Lung (tissue), 12 donors: Measurements from ENCODE around the gene ZNF3. TPM values are rescaled to one million over a fixed set of nuclear protein-coding genes. Genes with fewer than 3 reads are reported as not detected.
A peak's percentile ranks its signal among the peaks of the same experiment; 100 is the strongest.

Source experiments
- ATAC-seq: fragments of 200-7000 bp; cut with Tn5 transposase; one replicate; pipeline ENCODE4 v1.9.1; 2020; ENCODE audit warnings: moderate number of reproducible peaks; ENCODE audit not compliant: insufficient read depth, low FRiP score
- DNase-seq, 3 donors: peaks; one replicate each; pipeline ENCODE4 v3.0.0-alpha.2; 2013 to 2017
- H3K27ac ChIP-seq, 2 donors: one replicate each; pipeline ENCODE4 v1.5.1; 2013; ENCODE audit warnings: mild to moderate bottlenecking in 2 of 2, moderate library complexity in 2 of 2, control low read depth in 1 of 2, inconsistent platforms in 1 of 2, low read depth in 1 of 2, low read length in 1 of 2
- H3K27me3 ChIP-seq, 3 donors: one replicate each; pipeline ENCODE4 v1.5.1; 2013; ENCODE audit warnings: low read length in 2 of 3; ENCODE audit not compliant: control insufficient read depth in 3 of 3, insufficient read depth in 3 of 3
- H3K36me3 ChIP-seq, 4 donors: one replicate each; pipeline ENCODE4 v1.5.1; 2013; ENCODE audit warnings: low read length in 4 of 4, mild to moderate bottlenecking in 1 of 4, moderate library complexity in 1 of 4; ENCODE audit not compliant: control insufficient read depth in 4 of 4, insufficient read depth in 4 of 4
- H3K4me1 ChIP-seq, 5 donors: one replicate each; pipeline ENCODE4 v1.5.1; 2013; ENCODE audit warnings: low read length in 5 of 5, mild to moderate bottlenecking in 2 of 5, moderate library complexity in 1 of 5; ENCODE audit not compliant: control insufficient read depth in 5 of 5, insufficient read depth in 5 of 5
- H3K4me3 ChIP-seq: one replicate; pipeline ENCODE4 v1.5.1; 2013; ENCODE audit warnings: mild to moderate bottlenecking, control low read depth, moderate library complexity
- H3K9ac ChIP-seq, 2 donors: one replicate each; pipeline ENCODE4 v1.5.1; 2013; ENCODE audit warnings: low read length in 2 of 2, control low read depth in 1 of 2; ENCODE audit not compliant: insufficient read depth in 1 of 2
- H3K9me3 ChIP-seq, 4 donors: one replicate each; pipeline ENCODE4 v1.5.1; 2013; ENCODE audit warnings: low read length in 3 of 4, mild to moderate bottlenecking in 1 of 4, moderate library complexity in 1 of 4; ENCODE audit not compliant: control insufficient read depth in 4 of 4, insufficient read depth in 3 of 4
- WGBS, 2 donors: extraction: QIAGEN DNeasy Blood & Tissue Kit; methylation state at CpG; one replicate each; pipeline ENCODE4 v1.1.7; 2013; 5-methylcytosine and 5-hydroxymethylcytosine counted together
- polyA plus RNA-seq, 2 donors: library from polyadenylated mRNA; stranded (reverse); fragments of 200-250 nt; gene quantifications; one replicate each; pipeline ENCODE4 v1.2.1, GENCODE V29; 2013
- total RNA-seq, 2 donors: library from RNA; depleted of rRNA in 1 of 2; stranded (reverse); fragments of >200 nt in 1 of 2; gene quantifications; one replicate each; pipeline ENCODE4 v1.2.1, GENCODE V29; 2014 to 2021
- TF ChIP-seq, protein P1 (sequence below): IDR thresholded peaks from 2 replicates; pipeline ENCODE4 v1.5.1; 2012; ENCODE audit warnings: mild to moderate bottlenecking; ENCODE audit errors: control extremely low read depth, extremely low read depth
- donor health status: control.
- donor health status: control.
- donor health status: Bipolar disorder and iron deficiency.
- donor health status: healthy.
- donor health status: DM: yes; HTN: yes; CAD: no.

Gene ZNF3
- total and polyA plus RNA-seq, 4 donors: 12.8 to 30.5 (median 23.4) TPM

DNA sequence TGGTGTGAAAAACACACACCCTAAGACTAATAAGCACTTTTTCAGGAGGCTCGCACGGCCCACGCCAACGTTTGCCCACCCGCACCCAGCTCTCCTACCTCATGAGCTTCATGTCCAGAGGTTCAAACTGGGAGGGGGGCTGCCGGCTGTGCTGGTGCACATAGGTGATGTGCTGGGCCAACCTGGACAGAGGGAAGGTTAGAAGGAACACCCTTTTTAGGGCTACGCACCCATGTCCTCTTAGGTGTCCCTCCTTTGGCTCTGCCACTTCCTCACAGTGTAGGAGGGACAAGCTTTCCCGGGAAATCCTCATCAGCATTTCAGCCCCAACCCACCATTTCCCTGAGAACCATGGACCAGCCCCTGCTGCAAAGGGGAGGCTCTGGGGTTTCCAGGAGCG lies 13.8 kb upstream of the ZNF3 start:
- H3K9me3 ChIP-seq: no peaks in the 10 kb centered on the region
- no peak overlapping the region for H3K27ac ChIP-seq
- H3K4me1 ChIP-seq: peaks cover 0 to 12% (median 11%) of the 10 kb centered on the region in 5 donors
- DNase-seq (no peak), ATAC-seq (no peak)
- TF ChIP-seq, protein P1, sequence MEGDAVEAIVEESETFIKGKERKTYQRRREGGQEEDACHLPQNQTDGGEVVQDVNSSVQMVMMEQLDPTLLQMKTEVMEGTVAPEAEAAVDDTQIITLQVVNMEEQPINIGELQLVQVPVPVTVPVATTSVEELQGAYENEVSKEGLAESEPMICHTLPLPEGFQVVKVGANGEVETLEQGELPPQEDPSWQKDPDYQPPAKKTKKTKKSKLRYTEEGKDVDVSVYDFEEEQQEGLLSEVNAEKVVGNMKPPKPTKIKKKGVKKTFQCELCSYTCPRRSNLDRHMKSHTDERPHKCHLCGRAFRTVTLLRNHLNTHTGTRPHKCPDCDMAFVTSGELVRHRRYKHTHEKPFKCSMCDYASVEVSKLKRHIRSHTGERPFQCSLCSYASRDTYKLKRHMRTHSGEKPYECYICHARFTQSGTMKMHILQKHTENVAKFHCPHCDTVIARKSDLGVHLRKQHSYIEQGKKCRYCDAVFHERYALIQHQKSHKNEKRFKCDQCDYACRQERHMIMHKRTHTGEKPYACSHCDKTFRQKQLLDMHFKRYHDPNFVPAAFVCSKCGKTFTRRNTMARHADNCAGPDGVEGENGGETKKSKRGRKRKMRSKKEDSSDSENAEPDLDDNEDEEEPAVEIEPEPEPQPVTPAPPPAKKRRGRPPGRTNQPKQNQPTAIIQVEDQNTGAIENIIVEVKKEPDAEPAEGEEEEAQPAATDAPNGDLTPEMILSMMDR: no peak
- WGBS, 2 donors: 80 to 86% methylated on average over 9 of the region's 9 CpGs
- no peak overlapping the region for H3K4me3 ChIP-seq
- no peaks in the 10 kb centered on the region for H3K27me3 ChIP-seq
- H3K36me3 ChIP-seq: peaks cover 23 to 74% (median 66%) of the 10 kb centered on the region in 4 donors
- no peak overlapping the region for H3K9ac ChIP-seq

DNA sequence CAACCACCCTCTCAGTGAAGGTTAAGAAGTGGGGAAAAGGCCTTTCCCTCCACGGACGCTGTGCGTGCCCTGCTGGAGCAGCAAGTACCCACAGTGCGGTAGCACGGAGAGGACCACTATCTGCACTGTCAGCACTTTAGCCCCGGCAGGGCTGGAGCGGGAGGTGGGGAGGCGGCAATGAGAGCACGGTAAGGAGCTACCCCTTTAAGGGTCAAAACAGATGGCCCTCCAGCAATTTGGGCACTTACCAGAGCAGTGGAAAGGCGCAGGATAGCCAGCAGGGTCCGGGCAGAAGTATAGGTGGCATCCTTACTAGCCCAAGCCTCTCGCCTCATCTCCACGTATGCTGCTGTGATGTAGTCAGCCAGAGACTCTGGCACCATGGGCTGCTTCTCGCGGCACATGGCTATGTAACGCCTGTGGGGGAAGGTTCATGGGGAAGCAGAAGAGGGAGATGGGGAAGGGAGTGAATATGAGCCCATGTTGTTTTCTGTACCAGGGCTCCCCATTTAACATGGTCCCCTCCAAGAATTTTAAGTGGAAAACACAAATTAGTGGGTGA lies 12.5 kb upstream of the ZNF3 start:
- no peaks in the 10 kb centered on the region for H3K27me3 ChIP-seq
- DNase-seq (no peak), ATAC-seq (no peak)
- no peak overlapping the region for H3K9ac ChIP-seq
- peak overlapping the region in 1 of 2 donors; percentile 23 for H3K27ac ChIP-seq
- H3K36me3 ChIP-seq: peaks cover 24 to 65% (median 60%) of the 10 kb centered on the region in 4 donors
- H3K4me3 ChIP-seq: no peak overlapping the region
- peaks cover 0 to 11% (median 7%) of the 10 kb centered on the region in 5 donors for H3K4me1 ChIP-seq
- TF ChIP-seq, protein P1: no peak
- WGBS, 2 donors: 87 to 89% methylated on average over 16 of the region's 16 CpGs
- H3K9me3 ChIP-seq: no peaks in the 10 kb centered on the region

DNA sequence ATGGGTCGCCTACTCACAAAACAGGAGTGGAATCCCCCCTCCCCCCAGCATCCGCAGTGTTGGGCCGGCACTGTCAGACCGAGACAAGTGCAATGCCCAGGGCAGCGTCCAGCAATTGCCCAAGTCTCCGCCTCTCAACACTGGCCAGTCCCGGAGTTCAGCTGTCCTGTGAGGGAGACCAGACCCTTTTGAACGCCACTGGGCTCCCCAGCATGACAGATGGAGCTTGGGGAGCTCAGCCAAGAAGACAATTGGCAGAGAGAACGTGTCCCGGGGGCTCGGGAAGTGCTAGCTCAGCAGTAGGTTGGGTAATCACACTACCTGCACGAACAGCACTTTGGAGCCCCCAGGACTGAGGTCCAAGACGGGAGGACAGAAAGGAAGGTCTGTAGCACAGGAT lies 12.0 kb upstream of the ZNF3 start:
- Histone ChIP-seq H3K27me3 (no peaks in the 10 kb centered on the region), H3K9ac (no peak overlapping the region), H3K4me3 (no peak overlapping the region), H3K36me3 (peaks cover 19 to 63% (median 55%) of the 10 kb centered on the region in 4 donors), H3K4me1 (peaks cover 0 to 8% (median 2%) of the 10 kb centered on the region in 5 donors), H3K27ac (peak overlapping the region in 1 of 2 donors; percentile 23), H3K9me3 (no peaks in the 10 kb centered on the region)
- ATAC-seq: no peak
- WGBS, 2 donors: 66 to 67% methylated on average over 13 of the region's 13 CpGs
- peak in 1 of 3 donors; percentile 35 for DNase-seq
- TF ChIP-seq, protein P1: no peak

DNA sequence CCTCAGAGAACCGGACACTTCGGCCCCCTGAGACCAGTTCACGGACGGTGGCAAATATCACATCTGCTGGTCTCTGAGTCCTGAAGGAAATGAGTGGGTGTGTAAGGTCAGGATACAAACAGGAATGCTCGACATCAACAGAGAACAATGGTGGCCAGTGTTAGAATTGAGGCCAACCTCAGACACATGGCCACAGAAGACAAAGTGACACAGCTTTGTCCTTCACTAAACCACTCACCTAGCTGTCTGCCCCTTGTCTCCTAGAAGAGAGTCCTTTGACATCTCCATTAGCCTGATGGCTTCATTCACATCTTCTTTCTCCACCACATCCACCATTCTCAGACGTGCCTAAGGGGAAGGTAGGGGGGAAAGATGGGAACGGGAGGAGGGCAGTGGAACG lies 11.5 kb upstream of the ZNF3 start:
- 60 to 72% methylated on average over 8 of the region's 8 CpGs for WGBS, 2 donors
- H3K4me3 ChIP-seq: no peak overlapping the region
- no peak for DNase-seq
- no peaks in the 10 kb centered on the region for H3K9me3 ChIP-seq
- H3K36me3 ChIP-seq: peaks cover 17 to 59% (median 51%) of the 10 kb centered on the region in 4 donors
- no peak for ATAC-seq
- H3K4me1 ChIP-seq: peaks cover 0 to 11% (median 2%) of the 10 kb centered on the region in 5 donors
- H3K9ac ChIP-seq: no peak overlapping the region
- H3K27ac ChIP-seq: no peak overlapping the region
- no peaks in the 10 kb centered on the region for H3K27me3 ChIP-seq
- TF ChIP-seq, protein P1: no peak
